HEK293 (cell line): ENCODE measurements around the gene CNTRL.
A peak's percentile ranks its signal among the peaks of the same experiment; 100 is the strongest.

Source experiments
- BCL11B ChIP-seq: fragments of 450-650 bp; formaldehyde crosslinking; IDR thresholded peaks from 2 replicates; pipeline ENCODE4 v1.5.1; 2016; ENCODE audit warnings: low read depth, missing biosample characterization, missing genetic modification characterization
- EGR2 ChIP-seq: fragments of 450-650 bp; formaldehyde crosslinking; IDR thresholded peaks from 2 replicates; pipeline ENCODE4 v1.5.1; 2016; ENCODE audit warnings: low read depth, missing biosample characterization, missing genetic modification characterization
- FEZF1 ChIP-seq: fragments of 450-650 bp; formaldehyde crosslinking; IDR thresholded peaks from 2 replicates; pipeline ENCODE4 v1.5.1; 2016; ENCODE audit warnings: missing biosample characterization, missing genetic modification characterization
- IKZF3 ChIP-seq: fragments of 450-650 bp; IDR thresholded peaks from 2 replicates; pipeline ENCODE4 v1.5.0; 2018; ENCODE audit warnings: missing biosample characterization, mild to moderate bottlenecking, missing genetic modification characterization, moderate library complexity
- KLF7 ChIP-seq: fragments of 450-650 bp; formaldehyde crosslinking; IDR thresholded peaks from 2 replicates; pipeline ENCODE4 v1.5.1; 2016; ENCODE audit warnings: missing biosample characterization, missing genetic modification characterization, borderline replicate concordance
- KLF9 ChIP-seq: fragments of 450-650 bp; formaldehyde crosslinking; IDR thresholded peaks from 2 replicates; pipeline ENCODE4 v1.5.1; 2016; ENCODE audit warnings: missing biosample characterization, missing genetic modification characterization, low read depth
- OSR2 ChIP-seq: fragments of 450-650 bp; formaldehyde crosslinking; IDR thresholded peaks from 2 replicates; pipeline ENCODE4 v1.5.1; 2016; ENCODE audit warnings: missing biosample characterization, missing genetic modification characterization
- PRDM1 ChIP-seq: fragments of 450-650 bp; formaldehyde crosslinking; IDR thresholded peaks from 2 replicates; pipeline ENCODE4; 2016; ENCODE audit warnings: missing biosample characterization, missing genetic modification characterization
- SALL2 ChIP-seq: fragments of 450-650 bp; formaldehyde crosslinking; IDR thresholded peaks from 2 replicates; pipeline ENCODE4 v1.5.0; 2017; ENCODE audit warnings: missing biosample characterization, mild to moderate bottlenecking, missing genetic modification characterization, borderline replicate concordance
- SCRT2 ChIP-seq: fragments of 450-650 bp; formaldehyde crosslinking; IDR thresholded peaks from 2 replicates; pipeline ENCODE4 v1.5.1; 2016; ENCODE audit warnings: missing biosample characterization, missing genetic modification characterization
- ZBTB17 ChIP-seq: fragments of 450-650 bp; formaldehyde crosslinking; IDR thresholded peaks from 2 replicates; pipeline ENCODE4 v1.5.1; 2016; ENCODE audit warnings: missing biosample characterization, missing genetic modification characterization
- ZBTB49 ChIP-seq: fragments of 450-650 bp; formaldehyde crosslinking; IDR thresholded peaks from 2 replicates; pipeline ENCODE4 v1.5.1; 2016; ENCODE audit warnings: missing biosample characterization, missing genetic modification characterization, low read depth
- ZNF18 ChIP-seq: fragments of 450-650 bp; formaldehyde crosslinking; IDR thresholded peaks from 2 replicates; pipeline ENCODE4 v1.5.1; 2016; ENCODE audit warnings: missing biosample characterization, missing genetic modification characterization
- ZNF202 ChIP-seq: fragments of 450-650 bp; formaldehyde crosslinking; IDR thresholded peaks from 2 replicates; pipeline ENCODE4 v1.5.1; 2016; ENCODE audit warnings: missing biosample characterization, missing genetic modification characterization, borderline replicate concordance
- ZNF280D ChIP-seq: fragments of 450-650 bp; formaldehyde crosslinking; IDR thresholded peaks from 2 replicates; pipeline ENCODE4 v1.5.1; 2016; ENCODE audit warnings: missing biosample characterization, missing genetic modification characterization
- ZNF433 ChIP-seq: fragments of 450-650 bp; formaldehyde crosslinking; IDR thresholded peaks from 2 replicates; pipeline ENCODE4 v1.5.1; 2016; ENCODE audit warnings: missing biosample characterization, missing genetic modification characterization, low read depth
- ZNF501 ChIP-seq: fragments of 450-650 bp; formaldehyde crosslinking; IDR thresholded peaks from 2 replicates; pipeline ENCODE4 v1.5.1; 2016; ENCODE audit warnings: missing biosample characterization, missing genetic modification characterization
- ZNF510 ChIP-seq: fragments of 450-650 bp; formaldehyde crosslinking; IDR thresholded peaks from 2 replicates; pipeline ENCODE4 v1.5.1; 2018; ENCODE audit warnings: mild to moderate bottlenecking, missing genetic modification characterization, missing biosample characterization; ENCODE audit not compliant: insufficient replicate concordance
- ZNF521 ChIP-seq: fragments of 450-650 bp; formaldehyde crosslinking; IDR thresholded peaks from 2 replicates; pipeline ENCODE4 v1.5.1; 2017; ENCODE audit warnings: missing biosample characterization, mild to moderate bottlenecking, missing genetic modification characterization
- ZNF530 ChIP-seq: fragments of 450-650 bp; formaldehyde crosslinking; IDR thresholded peaks from 2 replicates; pipeline ENCODE4 v1.5.1; 2016; ENCODE audit warnings: low read depth, missing biosample characterization, missing genetic modification characterization
- ZNF548 ChIP-seq: fragments of 450-650 bp; formaldehyde crosslinking; IDR thresholded peaks from 2 replicates; pipeline ENCODE4 v1.5.1; 2016; ENCODE audit warnings: missing biosample characterization, missing genetic modification characterization
- ZNF660 ChIP-seq: fragments of 450-650 bp; IDR thresholded peaks from 2 replicates; pipeline ENCODE4 v1.5.1; 2018; ENCODE audit warnings: missing biosample characterization, mild to moderate bottlenecking, missing genetic modification characterization
- ZNF785 ChIP-seq: fragments of 450-650 bp; formaldehyde crosslinking; IDR thresholded peaks from 2 replicates; pipeline ENCODE4 v1.5.1; 2016; ENCODE audit warnings: missing biosample characterization, missing genetic modification characterization
- ZNF792 ChIP-seq: fragments of 450-650 bp; formaldehyde crosslinking; IDR thresholded peaks from 2 replicates; pipeline ENCODE4 v1.5.1; 2016; ENCODE audit warnings: missing biosample characterization, missing genetic modification characterization
- ZSCAN16 ChIP-seq: fragments of 450-650 bp; formaldehyde crosslinking; IDR thresholded peaks from 2 replicates; pipeline ENCODE4 v1.5.1; 2016; ENCODE audit warnings: missing biosample characterization, missing genetic modification characterization
- TF ChIP-seq, protein P1 (sequence below): sonication (generic); formaldehyde crosslinking; IDR thresholded peaks from 2 replicates; pipeline ENCODE4 v1.8.1; 2022; ENCODE audit warnings: mild to moderate bottlenecking, moderate library complexity, missing genetic modification reagents
- TF ChIP-seq, protein P2 (sequence below): fragments of 450-650 bp; IDR thresholded peaks from 2 replicates; pipeline ENCODE4 v1.5.1; 2018; ENCODE audit warnings: missing biosample characterization, missing genetic modification characterization
- TF ChIP-seq, protein P3 (sequence below): fragments of 450-650 bp; formaldehyde crosslinking; IDR thresholded peaks from 2 replicates; pipeline ENCODE4 v1.5.1; 2016; ENCODE audit warnings: missing biosample characterization, missing genetic modification characterization

Gene CNTRL

DNA sequence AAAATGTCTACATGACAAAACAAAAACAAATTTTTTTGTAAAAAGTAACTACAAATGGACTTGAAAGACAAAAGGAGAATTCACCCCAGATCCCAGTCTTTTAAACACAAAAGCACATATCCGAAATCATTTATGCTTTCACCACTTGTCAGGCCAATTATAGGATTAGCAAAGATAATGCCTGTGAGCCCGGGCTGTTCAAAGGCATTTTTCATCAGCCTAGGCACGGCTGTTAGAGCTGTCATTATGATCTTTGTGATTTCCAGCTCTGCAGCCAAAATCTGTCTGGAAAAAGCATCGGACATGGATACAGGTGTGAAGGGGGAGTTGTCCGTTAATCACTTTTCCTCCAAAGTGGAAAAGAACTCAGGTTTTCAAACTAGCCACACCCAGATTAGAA lies 150.5 kb downstream of the CNTRL start (continued):
- TF ChIP-seq, protein P1, sequence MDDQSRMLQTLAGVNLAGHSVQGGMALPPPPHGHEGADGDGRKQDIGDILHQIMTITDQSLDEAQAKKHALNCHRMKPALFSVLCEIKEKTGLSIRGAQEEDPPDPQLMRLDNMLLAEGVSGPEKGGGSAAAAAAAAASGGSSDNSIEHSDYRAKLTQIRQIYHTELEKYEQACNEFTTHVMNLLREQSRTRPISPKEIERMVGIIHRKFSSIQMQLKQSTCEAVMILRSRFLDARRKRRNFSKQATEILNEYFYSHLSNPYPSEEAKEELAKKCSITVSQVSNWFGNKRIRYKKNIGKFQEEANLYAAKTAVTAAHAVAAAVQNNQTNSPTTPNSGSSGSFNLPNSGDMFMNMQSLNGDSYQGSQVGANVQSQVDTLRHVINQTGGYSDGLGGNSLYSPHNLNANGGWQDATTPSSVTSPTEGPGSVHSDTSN (CRISPR knock-in tag): no peak
- peak; percentile 75 for TF ChIP-seq OSR2 (tag by site-specific recombination)
- no peak for TF ChIP-seq ZNF510 (tag by site-specific recombination)
- TF ChIP-seq ZNF792 (tag by site-specific recombination): no peak
- peak; percentile 97 for TF ChIP-seq ZBTB17
- no peak for TF ChIP-seq ZNF501
- TF ChIP-seq BCL11B: no peak
- TF ChIP-seq, protein P2, sequence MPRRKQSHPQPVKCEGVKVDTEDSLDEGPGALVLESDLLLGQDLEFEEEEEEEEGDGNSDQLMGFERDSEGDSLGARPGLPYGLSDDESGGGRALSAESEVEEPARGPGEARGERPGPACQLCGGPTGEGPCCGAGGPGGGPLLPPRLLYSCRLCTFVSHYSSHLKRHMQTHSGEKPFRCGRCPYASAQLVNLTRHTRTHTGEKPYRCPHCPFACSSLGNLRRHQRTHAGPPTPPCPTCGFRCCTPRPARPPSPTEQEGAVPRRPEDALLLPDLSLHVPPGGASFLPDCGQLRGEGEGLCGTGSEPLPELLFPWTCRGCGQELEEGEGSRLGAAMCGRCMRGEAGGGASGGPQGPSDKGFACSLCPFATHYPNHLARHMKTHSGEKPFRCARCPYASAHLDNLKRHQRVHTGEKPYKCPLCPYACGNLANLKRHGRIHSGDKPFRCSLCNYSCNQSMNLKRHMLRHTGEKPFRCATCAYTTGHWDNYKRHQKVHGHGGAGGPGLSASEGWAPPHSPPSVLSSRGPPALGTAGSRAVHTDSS (tag by site-specific recombination): no peak
- no peak for TF ChIP-seq ZNF18 (tag by site-specific recombination)
- no peak for TF ChIP-seq ZNF202
- no peak for TF ChIP-seq SALL2 (tag by site-specific recombination)
- TF ChIP-seq, protein P3, sequence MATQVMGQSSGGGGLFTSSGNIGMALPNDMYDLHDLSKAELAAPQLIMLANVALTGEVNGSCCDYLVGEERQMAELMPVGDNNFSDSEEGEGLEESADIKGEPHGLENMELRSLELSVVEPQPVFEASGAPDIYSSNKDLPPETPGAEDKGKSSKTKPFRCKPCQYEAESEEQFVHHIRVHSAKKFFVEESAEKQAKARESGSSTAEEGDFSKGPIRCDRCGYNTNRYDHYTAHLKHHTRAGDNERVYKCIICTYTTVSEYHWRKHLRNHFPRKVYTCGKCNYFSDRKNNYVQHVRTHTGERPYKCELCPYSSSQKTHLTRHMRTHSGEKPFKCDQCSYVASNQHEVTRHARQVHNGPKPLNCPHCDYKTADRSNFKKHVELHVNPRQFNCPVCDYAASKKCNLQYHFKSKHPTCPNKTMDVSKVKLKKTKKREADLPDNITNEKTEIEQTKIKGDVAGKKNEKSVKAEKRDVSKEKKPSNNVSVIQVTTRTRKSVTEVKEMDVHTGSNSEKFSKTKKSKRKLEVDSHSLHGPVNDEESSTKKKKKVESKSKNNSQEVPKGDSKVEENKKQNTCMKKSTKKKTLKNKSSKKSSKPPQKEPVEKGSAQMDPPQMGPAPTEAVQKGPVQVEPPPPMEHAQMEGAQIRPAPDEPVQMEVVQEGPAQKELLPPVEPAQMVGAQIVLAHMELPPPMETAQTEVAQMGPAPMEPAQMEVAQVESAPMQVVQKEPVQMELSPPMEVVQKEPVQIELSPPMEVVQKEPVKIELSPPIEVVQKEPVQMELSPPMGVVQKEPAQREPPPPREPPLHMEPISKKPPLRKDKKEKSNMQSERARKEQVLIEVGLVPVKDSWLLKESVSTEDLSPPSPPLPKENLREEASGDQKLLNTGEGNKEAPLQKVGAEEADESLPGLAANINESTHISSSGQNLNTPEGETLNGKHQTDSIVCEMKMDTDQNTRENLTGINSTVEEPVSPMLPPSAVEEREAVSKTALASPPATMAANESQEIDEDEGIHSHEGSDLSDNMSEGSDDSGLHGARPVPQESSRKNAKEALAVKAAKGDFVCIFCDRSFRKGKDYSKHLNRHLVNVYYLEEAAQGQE: no peak
- no peak for TF ChIP-seq ZNF521 (tag by site-specific recombination)
- no peak for TF ChIP-seq ZSCAN16 (tag by site-specific recombination)
- TF ChIP-seq FEZF1: peak; percentile 85
- no peak for TF ChIP-seq ZNF548 (tag by site-specific recombination)
- TF ChIP-seq KLF7 (tag by site-specific recombination): no peak
- 0 out of 2 replicates have a peak, but pooled peaks have one; percentile 21 for TF ChIP-seq PRDM1 (tag by site-specific recombination)
- TF ChIP-seq ZNF530: no peak
- no peak for TF ChIP-seq ZNF280D (tag by site-specific recombination)
- no peak for TF ChIP-seq SCRT2
- TF ChIP-seq ZNF785 (tag by site-specific recombination): no peak
- TF ChIP-seq EGR2: no peak
- no peak for TF ChIP-seq ZBTB49
- no peak for TF ChIP-seq ZNF660 (tag by site-specific recombination)
- no peak for TF ChIP-seq IKZF3 (tag by site-specific recombination)
- no peak for TF ChIP-seq KLF9
- no peak for TF ChIP-seq ZNF433 (tag by site-specific recombination)
